ENCODE results near the gene RALGPS1. TPM values are rescaled to one million over a fixed set of nuclear protein-coding genes. Genes with fewer than 3 reads are reported as not detected.

RALGPS1 gene
- total RNA-seq, 2 experiments from 2014 or later: 1.9 to 2.2 TPM

- no peak for DNase-seq
- Mint-ChIP-seq H3K27me3 (no peaks in the 10 kb centered on the region), H3K4me3 (no peak overlapping the region), H3K27ac (no peak overlapping the region), H3K36me3 (ENCODE audit: low read depth) (no peaks in the 10 kb centered on the region), H3K4me1 (ENCODE audit: low read depth) (peaks cover 2% of the 10 kb centered on the region), H3K9me3 (no peaks in the 10 kb centered on the region)
- intact Hi-C loops (cut with micrococcal nuclease): no loop called here
- ChIA-PET CTCF (no interaction called here), POLR2A (no interaction called here)
- no peak for TF ChIP-seq CTCF (IDR thresholded peaks at IDR 0.05)
- no peak for ATAC-seq
Observed at GRCh38 chr9:127059765-127060361, 145.3 kb downstream of the RALGPS1 start.

DNA sequence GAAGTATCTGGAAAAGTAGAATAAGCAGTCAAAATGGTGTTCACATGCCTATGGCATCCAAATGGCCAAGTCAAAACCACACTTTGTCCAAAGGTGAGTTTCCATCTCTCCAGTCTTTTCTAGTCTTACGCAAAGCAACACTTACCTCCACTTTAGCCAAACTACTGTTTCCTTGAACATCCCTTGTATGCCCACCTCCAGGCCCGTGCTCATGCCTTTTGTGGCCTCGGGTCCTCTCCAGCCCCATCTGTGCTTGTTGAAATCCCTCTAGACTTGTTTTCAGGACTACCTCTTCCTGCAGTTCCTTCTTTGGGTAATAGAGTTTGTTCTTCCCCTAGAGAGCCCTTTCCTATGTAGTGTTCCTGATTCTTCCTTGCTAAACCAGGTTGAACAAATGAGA is 146.8 kb downstream of the RALGPS1 start:
- POLR2A ChIA-PET: interaction anchor here (0.9 kb wide), 1 partner anchor 12 kb away, joined by 3 read pairs; no protein-coding TSS in a partner anchor
- intact Hi-C loops (cut with micrococcal nuclease): no loop called here
- CTCF ChIA-PET: interaction anchor here (2.1 kb wide), 1 partner anchor 121 kb away, joined by 5 read pairs; no protein-coding TSS in a partner anchor

DNA sequence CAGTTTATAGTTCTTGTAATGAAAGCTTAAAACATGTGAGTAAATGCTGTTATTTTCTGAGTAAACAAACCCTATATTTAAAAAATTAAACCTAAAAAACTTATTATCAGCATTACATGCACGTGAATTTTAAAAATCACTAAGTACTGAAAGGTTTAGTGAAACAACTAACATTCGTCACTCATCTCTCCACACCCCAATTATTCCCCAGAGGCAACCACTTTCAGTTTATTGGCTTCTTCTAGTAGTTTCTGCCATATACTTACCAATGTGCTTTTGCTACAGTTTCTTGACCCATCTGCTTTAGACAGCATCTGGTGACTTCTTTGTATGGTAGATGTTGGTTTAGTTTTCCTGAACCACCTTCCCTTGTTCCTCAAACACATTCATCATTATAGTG is 149.8 kb downstream of the RALGPS1 start:
- TF ChIP-seq CTCF (IDR thresholded peaks at IDR 0.05): no peak
- no peaks in the 10 kb centered on the region for H3K9me3 Mint-ChIP-seq
- ChIA-PET POLR2A (no interaction called here), CTCF (interaction anchor here (0.8 to 1.2 kb wide), 2 partner anchors 129 to 201 kb away, joined by 3 read pairs; no protein-coding TSS in a partner anchor)
- intact Hi-C loops (cut with micrococcal nuclease): no loop called here
- DNase-seq (no peak), ATAC-seq (no peak)
- H3K27me3 Mint-ChIP-seq: no peaks in the 10 kb centered on the region
- H3K4me3 Mint-ChIP-seq: no peak overlapping the region
- H3K27ac Mint-ChIP-seq: no peak overlapping the region
- no peaks in the 10 kb centered on the region for H3K36me3 Mint-ChIP-seq (ENCODE audit: low read depth)
- H3K4me1 Mint-ChIP-seq (ENCODE audit: low read depth): peaks cover 2% of the 10 kb centered on the region

More for the DNA sequence above, 146.8 kb downstream of the RALGPS1 start:
- DNase-seq (no peak), ATAC-seq (no peak)
- Mint-ChIP-seq H3K27ac (no peak overlapping the region), H3K27me3 (no peaks in the 10 kb centered on the region), H3K4me1 (ENCODE audit: low read depth) (peaks cover 2% of the 10 kb centered on the region), H3K9me3 (no peaks in the 10 kb centered on the region), H3K4me3 (no peak overlapping the region), H3K36me3 (ENCODE audit: low read depth) (no peaks in the 10 kb centered on the region)
- TF ChIP-seq CTCF (IDR thresholded peaks at IDR 0.05): no peak

DNA sequence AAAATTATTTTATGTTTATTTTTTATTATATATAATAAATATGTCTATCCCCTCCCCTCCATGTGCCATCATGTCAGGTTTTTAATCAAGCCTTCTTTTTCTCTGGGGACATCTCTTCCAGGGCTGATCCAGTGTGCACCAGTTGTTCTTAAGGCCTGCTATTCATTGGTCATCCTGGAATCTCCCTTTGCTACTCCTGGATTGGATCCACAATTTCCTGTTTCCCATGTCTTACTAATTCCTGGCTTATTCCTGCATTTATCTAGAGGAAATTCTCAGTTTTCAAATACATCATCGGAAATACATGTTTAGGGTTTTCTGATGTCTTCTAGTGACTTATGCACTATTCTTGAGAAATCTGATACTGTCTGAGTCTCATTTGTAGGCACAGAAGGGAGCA is 151.0 kb downstream of the RALGPS1 start:
- Mint-ChIP-seq H3K9me3 (no peaks in the 10 kb centered on the region), H3K36me3 (ENCODE audit: low read depth) (no peaks in the 10 kb centered on the region), H3K4me3 (no peak overlapping the region), H3K27ac (no peak overlapping the region), H3K27me3 (no peaks in the 10 kb centered on the region), H3K4me1 (ENCODE audit: low read depth) (no peaks in the 10 kb centered on the region)
- ATAC-seq: no peak
- DNase-seq: no peak
- intact Hi-C loops (cut with micrococcal nuclease): no loop called here
- TF ChIP-seq CTCF (IDR thresholded peaks at IDR 0.05): no peak
- ChIA-PET CTCF (no interaction called here), POLR2A (no interaction called here)

- intact Hi-C loops (cut with micrococcal nuclease): no loop called here
- ChIA-PET POLR2A (no interaction called here), CTCF (no interaction called here)
- Mint-ChIP-seq H3K27me3 (no peaks in the 10 kb centered on the region), H3K9me3 (peaks cover 2% of the 10 kb centered on the region), H3K4me1 (ENCODE audit: low read depth) (no peaks in the 10 kb centered on the region), H3K36me3 (ENCODE audit: low read depth) (peaks cover 3% of the 10 kb centered on the region), H3K27ac (no peak overlapping the region), H3K4me3 (no peak overlapping the region)
- no peak for TF ChIP-seq CTCF (IDR thresholded peaks at IDR 0.05)
- ATAC-seq (no peak), DNase-seq (no peak)
Observed at GRCh38 chr9:127066060-127066850, 151.7 kb downstream of the RALGPS1 start.
